Duodenal mucosa (tissue), 2 donors: ENCODE measurements around the gene C17orf100.
A peak's percentile ranks its signal among the peaks of the same experiment; 100 is the strongest.
"Not testable (repeated sequence)": the region's sequence is repeated elsewhere in the genome, so short reads cannot be mapped to it uniquely, and the experiment has no call there.

ENCODE experiments used
- H3K27ac ChIP-seq: one replicate; pipeline ENCODE4 v1.7.0; 2013; ENCODE audit warnings: low read depth, low read length
- H3K27me3 ChIP-seq, 2 donors: one replicate each; pipeline ENCODE4 v1.7.0; 2013; ENCODE audit warnings: low read length in 2 of 2, control low read depth in 1 of 2; ENCODE audit not compliant: insufficient read depth in 2 of 2, control insufficient read depth in 1 of 2
- H3K36me3 ChIP-seq, 2 donors: one replicate each; pipeline ENCODE4 v1.7.0; 2013; ENCODE audit warnings: low read length in 2 of 2, control low read depth in 1 of 2; ENCODE audit not compliant: insufficient read depth in 2 of 2, control insufficient read depth in 1 of 2
- H3K4me1 ChIP-seq, 2 donors: one replicate each; pipeline ENCODE4 v1.7.0; 2013; ENCODE audit warnings: low read length in 2 of 2, control low read depth in 1 of 2; ENCODE audit not compliant: insufficient read depth in 2 of 2, control insufficient read depth in 1 of 2
- H3K4me3 ChIP-seq, 2 donors: one replicate each; pipeline ENCODE4 v1.7.0; 2013; ENCODE audit warnings: low read length in 2 of 2, low read depth in 1 of 2
- H3K9ac ChIP-seq, 2 donors: one replicate each; pipeline ENCODE4 v1.7.0; 2013; ENCODE audit warnings: low read length in 2 of 2, low read depth in 1 of 2
- H3K9me3 ChIP-seq, 2 donors: one replicate each; pipeline ENCODE4 v1.7.0; 2013; ENCODE audit warnings: low read length in 2 of 2, control low read depth in 1 of 2; ENCODE audit not compliant: control insufficient read depth in 1 of 2

The C17orf100 gene

DNA sequence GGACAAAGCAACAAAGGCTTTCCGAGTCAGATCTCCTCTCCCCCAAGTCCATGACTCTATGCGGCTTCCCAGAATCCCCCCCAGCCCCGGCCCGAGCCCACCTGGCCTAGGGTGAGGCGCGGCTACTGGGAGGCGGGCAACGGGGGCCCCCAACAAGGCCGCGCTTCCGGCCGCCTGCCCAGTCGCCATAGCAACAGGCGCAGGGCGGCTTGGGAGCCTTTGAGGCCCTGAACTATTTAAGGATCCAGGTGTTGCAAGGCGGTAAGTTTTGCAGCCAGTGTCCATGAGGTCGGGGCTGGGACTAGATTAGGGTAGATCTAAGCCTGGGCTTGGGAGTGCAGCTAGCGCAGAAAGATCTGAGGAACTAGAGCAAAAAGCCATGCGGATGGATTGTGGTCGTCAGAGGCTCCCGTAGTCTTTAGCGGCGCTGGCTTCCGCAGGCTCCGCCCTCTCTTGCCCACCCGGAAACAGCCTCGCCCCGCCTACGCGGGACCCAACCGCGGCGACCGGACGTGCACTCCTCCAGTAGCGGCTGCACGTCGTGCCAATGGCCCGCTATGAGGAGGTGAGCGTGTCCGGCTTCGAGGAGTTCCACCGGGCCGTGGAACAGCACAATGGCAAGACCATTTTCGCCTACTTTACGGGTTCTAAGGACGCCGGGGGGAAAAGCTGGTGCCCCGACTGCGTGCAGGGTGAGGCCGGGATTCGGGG is 10.9 kb upstream of the C17orf100 start, which contains the start of the genes KIAA0753 and TXNDC17:
Gene KIAA0753, minus strand, starts transcription at position 176 of the 711 bp plus-strand sequence. CDS start 5,608 bp downstream, outside the sequence.
Gene TXNDC17, plus strand, starts transcription at position 525 of the 711 bp plus-strand sequence. Its CDS starts 23 bp downstream, at position 548.
- Histone ChIP-seq H3K4me1 (peaks cover 24 to 32% of the 10 kb centered on the region in 2 donors), H3K9ac (peak within 1 kb of the TSS; percentile 90 to 93), H3K27ac (peak within 1 kb of the TSS; percentile 84), H3K36me3 (peaks cover 14 to 25% of the 10 kb centered on the region in 2 donors), H3K27me3 (no peaks in the 10 kb centered on the region), H3K4me3 (peak within 1 kb of the TSS; percentile 93 to 96), H3K9me3 (no peaks in the 10 kb centered on the region)

DNA sequence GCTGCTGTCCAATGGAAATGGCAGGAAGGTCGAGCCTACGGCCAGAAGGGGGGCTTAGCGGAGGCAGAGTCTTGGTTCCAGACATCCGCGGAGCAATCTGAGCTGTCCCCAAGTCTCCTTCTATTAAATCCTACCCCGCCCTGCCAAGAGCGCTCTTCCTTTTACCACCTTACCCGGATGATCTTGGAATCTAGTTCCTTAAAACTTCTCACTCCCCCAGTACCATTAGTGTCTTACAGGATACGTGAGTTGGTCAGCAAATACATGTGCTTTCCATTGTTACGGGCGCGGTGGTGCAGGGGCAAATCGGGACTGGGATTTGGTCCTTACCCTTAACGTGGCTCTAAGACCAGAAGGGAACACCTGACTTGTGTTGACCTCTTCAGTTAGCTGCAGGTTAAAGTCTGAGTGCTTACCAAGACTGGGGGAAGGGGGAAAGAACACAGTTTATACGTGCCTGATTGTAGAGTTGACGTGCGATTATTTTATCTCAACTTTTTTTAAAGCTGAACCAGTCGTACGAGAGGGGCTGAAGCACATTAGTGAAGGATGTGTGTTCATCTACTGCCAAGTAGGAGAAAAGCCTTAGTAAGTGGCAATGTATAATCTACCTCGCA is 10.2 kb upstream of the C17orf100 start:
- H3K4me1 ChIP-seq: peaks cover 24 to 32% of the 10 kb centered on the region in 2 donors

DNA sequence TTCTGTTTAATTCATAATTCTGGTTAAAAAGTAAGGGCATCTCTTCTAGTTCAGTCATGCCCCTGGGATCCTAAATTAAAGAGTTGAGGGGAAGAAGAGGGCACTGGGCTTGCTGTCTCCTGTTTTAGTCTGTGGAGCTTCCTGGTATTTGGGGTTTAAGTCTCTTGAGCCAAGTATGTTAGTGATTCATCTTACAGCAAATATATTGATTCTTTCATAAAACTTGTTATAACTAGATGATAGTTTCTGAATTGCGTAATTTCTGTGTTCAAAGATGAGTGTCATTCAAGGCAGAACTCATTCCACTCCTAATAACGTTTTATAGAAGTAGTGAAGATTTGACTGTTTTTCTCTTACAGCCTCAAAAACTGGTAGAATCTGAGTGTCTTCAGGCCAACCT is 9.0 kb upstream of the C17orf100 start:
- peak overlapping the region in 1 of 2 donors; percentile 90 for H3K9ac ChIP-seq
- peaks cover 24 to 32% of the 10 kb centered on the region in 2 donors for H3K4me1 ChIP-seq
- H3K36me3 ChIP-seq: peaks cover 14 to 37% of the 10 kb centered on the region in 2 donors
- no peaks in the 10 kb centered on the region for H3K27me3 ChIP-seq
- H3K4me3 ChIP-seq: peak overlapping the region in 1 of 2 donors; percentile 93
- no peaks in the 10 kb centered on the region for H3K9me3 ChIP-seq
- no peak overlapping the region for H3K27ac ChIP-seq

More for the DNA sequence above, 10.2 kb upstream of the C17orf100 start:
- Histone ChIP-seq H3K27ac (peak overlapping the region; percentile 84), H3K9me3 (no peaks in the 10 kb centered on the region), H3K9ac (peak overlapping the region; percentile 90 to 93), H3K27me3 (no peaks in the 10 kb centered on the region), H3K36me3 (peaks cover 14 to 26% of the 10 kb centered on the region in 2 donors), H3K4me3 (peak overlapping the region; percentile 93 to 96)

DNA sequence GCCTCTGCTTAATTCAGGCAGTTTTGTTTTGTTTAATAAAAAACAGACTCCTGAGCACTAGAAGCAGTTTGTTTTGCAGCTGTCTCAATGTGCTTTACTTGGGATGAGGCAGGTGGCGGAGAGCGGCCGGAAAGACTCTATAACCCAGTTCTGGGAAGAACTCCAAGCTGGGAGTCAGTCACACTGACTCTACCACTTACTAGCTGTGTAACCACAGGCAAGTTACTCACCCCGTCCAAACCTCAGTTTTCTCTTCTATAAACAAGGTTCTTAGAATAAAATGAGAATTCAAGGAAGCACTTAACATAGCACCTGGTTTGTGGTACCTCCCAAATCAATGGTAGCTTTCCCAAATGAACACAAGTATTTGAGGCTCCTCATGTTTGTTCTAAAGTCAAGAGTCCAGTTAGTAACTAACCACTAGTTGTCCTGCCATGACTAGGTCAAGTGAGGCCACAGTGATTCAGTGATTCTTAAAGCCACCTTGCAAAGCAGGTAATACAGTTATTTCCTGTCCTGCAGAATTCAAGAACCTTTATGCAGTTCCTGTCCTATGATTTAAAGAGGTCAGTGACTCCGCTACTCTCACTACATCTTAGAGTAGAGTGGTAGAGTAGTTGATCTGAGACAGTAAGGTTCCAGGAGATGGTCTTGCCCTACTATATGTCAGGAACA is 8.0 kb upstream of the C17orf100 start:
- Histone ChIP-seq H3K4me1 (peaks cover 21 to 30% of the 10 kb centered on the region in 2 donors), H3K9me3 (no peaks in the 10 kb centered on the region), H3K36me3 (peaks cover 14 to 42% of the 10 kb centered on the region in 2 donors), H3K4me3 (no peak overlapping the region), H3K27ac (no peak overlapping the region), H3K9ac (no peak overlapping the region), H3K27me3 (no peaks in the 10 kb centered on the region)

DNA sequence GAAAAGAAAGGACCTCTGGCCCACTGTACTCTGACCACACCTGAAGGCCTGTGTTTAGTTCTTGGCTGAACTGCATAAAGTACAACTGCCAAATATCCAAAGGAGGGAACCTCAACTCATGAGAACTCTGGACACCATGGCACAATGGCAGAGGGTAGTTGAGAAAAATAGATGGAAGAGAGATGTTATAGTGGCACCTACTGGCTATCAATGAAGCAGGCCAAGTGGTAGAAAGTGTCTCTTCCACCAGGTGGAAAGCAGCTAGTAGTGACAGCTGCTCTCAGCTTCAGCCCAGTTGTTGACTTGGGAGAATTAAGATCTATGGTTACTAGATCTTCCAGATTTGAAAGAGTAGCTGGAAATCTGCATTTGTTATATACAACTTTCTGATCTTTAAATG is 3.4 kb upstream of the C17orf100 start:
- H3K27me3 ChIP-seq: no peaks in the 10 kb centered on the region
- peaks cover 14 to 43% of the 10 kb centered on the region in 2 donors for H3K36me3 ChIP-seq
- H3K4me3 ChIP-seq: no peak overlapping the region
- no peak overlapping the region for H3K9ac ChIP-seq
- H3K27ac ChIP-seq: no peak overlapping the region
- H3K9me3 ChIP-seq: no peaks in the 10 kb centered on the region
- peaks cover 24% of the 10 kb centered on the region in 2 donors for H3K4me1 ChIP-seq

DNA sequence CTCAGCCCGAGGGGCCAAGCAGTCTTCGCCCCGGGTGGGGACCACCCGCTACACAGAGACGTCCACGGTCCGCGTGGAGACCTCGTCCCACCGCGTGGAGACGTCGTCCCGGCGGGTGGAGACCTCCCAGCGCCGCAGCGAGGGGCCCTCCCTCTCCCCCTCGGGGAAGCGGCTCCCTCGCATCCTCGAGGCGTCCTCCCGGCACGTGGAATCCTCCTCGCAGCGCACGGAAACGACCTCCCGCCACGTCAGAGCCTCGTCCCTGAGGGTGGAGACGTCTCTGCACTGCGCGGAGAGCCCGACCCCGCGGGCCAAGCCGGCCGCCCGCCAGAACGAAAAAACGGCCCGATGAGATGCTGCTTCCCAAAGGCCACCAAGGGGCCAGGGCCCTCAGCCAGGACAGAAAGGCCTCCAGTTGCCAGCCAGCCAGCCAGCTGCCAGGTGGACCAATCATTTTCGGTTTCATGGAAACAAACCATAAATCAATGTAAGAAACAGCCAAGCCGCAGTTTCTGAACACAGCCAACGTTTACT is 424 bp downstream of the C17orf100 start:
- peak overlapping the region; percentile 76 for H3K27ac ChIP-seq
- no peaks in the 10 kb centered on the region for H3K9me3 ChIP-seq
- H3K36me3 ChIP-seq: peaks cover 0 to 15% of the 10 kb centered on the region in 2 donors
- peaks cover 38 to 44% of the 10 kb centered on the region in 2 donors for H3K4me1 ChIP-seq
- H3K9ac ChIP-seq: peak overlapping the region; percentile 72 to 97
- peaks cover 6 to 14% of the 10 kb centered on the region in 2 donors for H3K27me3 ChIP-seq
- H3K4me3 ChIP-seq: peak overlapping the region; percentile 92 to 100

DNA sequence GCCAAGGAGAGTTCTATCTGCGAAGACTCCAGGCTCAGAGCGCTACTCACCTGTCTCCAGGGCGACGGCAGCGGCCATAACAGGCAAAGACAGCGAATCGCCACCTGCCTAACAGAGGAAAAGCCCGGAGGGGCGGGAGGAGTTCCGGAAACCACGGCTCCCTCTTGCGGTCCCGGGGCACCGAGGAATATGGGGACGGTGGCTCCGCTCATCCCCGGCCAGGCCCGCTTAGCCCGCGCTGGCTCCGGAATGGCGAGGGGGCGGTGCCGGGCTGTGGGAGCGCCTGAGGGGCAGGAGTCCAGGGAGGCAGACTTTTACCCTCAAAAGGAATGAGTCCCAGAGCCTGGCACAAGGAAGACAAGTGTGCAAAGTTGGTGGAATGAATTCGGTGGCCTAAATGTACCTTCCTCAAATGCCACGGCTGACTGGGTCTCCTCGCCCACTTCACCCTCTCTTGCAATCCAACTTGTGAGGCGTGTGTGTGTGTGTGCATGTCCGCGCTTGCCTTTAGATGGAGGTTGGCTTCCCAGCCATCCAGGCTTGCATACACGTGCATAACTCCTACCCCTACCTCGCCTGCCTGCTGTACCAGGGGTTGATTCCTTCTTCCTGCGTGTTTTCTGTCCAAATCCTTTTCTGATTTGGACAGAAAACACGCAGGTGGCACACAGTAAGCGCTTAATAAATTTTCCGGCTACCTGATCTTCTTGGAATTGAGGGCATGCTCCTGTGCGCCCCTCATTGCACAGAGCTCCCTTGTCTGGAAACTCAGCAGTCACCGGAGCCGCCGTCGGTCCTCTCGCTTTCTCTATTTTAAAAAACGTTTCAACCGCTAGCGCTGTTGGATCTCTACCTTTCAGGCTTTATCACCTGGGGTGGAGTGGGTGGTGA is 3.5 kb downstream of the C17orf100 start:
- Histone ChIP-seq H3K4me3 (peak overlapping the region; percentile 53 to 60), H3K27ac (no peak overlapping the region)

DNA sequence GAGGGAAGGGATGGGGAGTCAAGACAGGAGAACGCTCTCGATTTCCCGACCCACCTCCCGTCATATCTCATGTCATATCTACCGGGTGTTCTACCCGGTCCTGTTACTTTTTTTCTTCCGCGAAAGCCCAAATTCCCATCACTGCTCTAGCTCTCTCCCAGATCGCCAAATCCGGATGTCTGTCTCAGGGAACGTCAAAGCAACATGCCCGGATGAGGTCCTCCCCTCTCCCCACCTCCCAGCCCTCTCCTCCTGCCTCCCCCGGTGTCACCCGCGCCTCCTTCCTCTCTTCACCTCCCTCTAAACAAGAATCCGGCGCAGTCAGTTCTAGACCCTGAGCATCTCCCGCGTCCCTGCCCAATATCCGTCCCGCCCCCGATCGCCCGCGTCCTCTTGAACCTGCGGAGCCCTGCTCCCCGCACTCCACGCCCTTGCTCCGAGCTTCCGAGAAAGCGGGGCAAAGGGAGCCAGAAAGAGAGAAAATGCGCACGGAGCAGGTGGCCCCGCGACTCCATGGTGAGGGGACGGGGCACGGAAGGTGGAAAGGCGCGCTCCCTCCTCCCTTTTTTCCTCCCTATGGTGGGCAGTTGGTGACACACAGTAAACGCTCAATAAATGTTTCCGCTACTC is 4.3 kb downstream of the C17orf100 start:
- peaks cover 11 to 14% of the 10 kb centered on the region in 2 donors for H3K27me3 ChIP-seq
- H3K9me3 ChIP-seq, H3K9ac ChIP-seq, H3K4me3 ChIP-seq, H3K27ac ChIP-seq, H3K36me3 ChIP-seq: not testable (repeated sequence)
- H3K4me1 ChIP-seq: peaks cover 35 to 36% of the 10 kb centered on the region in 2 donors

More for the DNA sequence above, 3.5 kb downstream of the C17orf100 start:
- H3K9ac ChIP-seq: peak overlapping the region in 1 of 2 donors; percentile 25
- peaks cover 41% of the 10 kb centered on the region in 2 donors for H3K4me1 ChIP-seq
- H3K27me3 ChIP-seq: peaks cover 11 to 14% of the 10 kb centered on the region in 2 donors
- no peaks in the 10 kb centered on the region for H3K36me3 ChIP-seq
- no peaks in the 10 kb centered on the region for H3K9me3 ChIP-seq
